Fibroblast of skin of abdomen (primary cell): Measurements from ENCODE around the gene AHCYL2.
A peak's percentile ranks its signal among the peaks of the same experiment; 100 is the strongest.
"Not testable (repeated sequence)": the region's sequence is repeated elsewhere in the genome, so short reads cannot be mapped to it uniquely, and the experiment has no call there.

ENCODE experiments used
- DNase-seq: peaks from one replicate; pipeline ENCODE4 v3.0.0-alpha.2; 2013

The AHCYL2 gene

DNA sequence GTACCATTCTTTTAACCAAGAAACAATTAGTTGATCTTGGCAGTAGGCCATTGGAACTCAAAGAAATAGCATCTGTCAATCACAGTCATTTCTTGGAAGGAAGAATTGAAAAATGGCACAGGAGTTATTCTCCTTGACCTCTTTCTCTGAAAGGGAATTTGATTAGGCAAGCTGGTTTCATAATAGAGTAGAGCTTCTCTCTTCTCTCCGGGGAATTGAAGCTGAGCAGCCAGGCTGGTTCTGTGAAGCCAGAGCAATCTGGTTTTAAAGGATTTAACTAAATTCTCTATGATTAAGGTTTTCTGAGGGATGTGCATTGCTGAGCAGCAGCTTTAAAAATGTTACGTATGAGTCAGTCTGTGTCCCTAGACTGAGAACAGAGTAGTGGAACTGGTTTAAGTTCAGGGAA is 70.2 kb downstream of the AHCYL2 start:
- DNase-seq, result peak; percentile 79

DNA sequence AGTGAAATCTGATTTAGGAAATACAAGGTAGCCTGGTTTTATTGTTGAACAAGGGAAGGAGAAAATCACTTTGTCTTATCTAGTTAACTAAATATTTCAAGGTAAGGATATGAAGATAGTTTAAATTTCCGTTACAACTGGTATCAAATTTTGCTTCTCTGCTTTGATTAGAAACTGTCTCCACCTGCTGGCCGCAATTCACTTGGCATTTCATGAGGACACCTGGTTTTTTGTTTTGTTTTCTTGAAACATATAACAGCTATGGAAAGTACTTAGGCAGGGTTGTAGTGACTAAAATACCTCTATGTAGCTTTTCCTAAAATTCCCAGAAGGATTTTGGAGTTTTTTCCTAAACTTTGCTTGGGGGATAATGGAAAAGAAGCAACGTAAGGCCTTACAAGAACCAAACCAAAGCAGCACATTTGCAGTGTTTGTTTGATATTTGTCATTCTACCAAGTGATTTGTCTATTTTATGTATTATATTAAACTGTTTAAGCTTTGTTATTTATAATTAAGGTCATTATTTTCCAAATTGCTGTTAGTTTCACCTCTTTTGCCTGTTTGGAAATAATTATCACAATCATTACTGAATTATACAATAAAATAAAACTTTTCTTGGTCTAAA is 73.6 kb downstream of the AHCYL2 start:
- peak; percentile 28 for DNase-seq

DNA sequence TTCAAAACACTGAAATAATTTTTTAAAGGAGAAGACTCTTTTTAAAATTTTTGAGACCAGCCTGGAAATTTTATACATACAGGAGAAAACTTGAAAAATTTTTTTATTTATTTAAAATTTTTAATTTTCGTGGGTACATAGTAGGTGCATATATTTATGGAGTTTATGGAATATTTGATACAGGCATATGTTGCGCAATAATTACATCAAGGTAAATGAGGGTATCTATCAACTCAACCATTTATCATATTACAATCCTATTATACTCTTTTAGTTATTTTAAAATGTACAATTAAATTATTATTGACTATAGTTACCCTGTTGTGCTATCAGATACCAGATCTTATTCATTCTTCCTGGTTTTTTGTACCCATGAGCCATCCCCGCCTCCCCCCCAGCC is 75.1 kb downstream of the AHCYL2 start:
- no peak for DNase-seq

DNA sequence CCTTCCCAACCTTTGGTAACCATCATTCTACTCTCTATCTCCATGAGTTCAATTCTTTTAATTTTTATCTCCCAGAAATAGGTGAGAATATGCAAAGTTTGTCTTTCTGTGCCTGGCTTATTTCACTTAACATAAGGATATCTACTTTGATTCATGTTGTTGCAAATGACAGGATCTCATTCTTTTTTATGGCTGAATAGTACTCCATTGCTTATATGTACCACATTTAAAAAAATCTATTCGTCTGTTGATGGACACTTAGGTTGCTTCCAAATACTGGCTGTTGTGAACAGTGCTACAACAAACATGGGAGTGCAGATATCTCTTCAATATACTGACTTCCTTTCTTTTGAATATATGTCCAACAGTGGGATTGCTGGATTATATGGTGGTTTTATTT is 75.5 kb downstream of the AHCYL2 start:
- not testable (repeated sequence) for DNase-seq

DNA sequence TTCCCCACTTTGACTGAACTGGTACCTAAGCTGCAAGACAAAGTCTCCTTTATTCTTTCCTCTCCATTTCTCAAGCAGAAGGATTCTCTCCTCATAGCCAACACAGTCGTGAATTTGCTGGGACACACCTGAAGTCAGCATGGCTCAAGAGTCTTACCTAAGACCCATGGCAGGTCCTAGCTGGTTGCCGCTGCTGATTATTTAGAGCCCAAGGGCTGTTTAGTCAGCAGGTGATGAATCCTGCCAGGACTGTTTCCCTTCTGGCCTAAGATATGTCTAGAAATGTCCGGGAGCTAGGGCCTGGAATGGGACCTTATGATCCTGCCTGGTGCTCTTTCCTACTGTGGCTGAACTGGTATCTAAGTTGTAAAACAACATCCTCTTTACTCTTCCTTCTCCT is 82.8 kb downstream of the AHCYL2 start:
- no peak for DNase-seq

DNA sequence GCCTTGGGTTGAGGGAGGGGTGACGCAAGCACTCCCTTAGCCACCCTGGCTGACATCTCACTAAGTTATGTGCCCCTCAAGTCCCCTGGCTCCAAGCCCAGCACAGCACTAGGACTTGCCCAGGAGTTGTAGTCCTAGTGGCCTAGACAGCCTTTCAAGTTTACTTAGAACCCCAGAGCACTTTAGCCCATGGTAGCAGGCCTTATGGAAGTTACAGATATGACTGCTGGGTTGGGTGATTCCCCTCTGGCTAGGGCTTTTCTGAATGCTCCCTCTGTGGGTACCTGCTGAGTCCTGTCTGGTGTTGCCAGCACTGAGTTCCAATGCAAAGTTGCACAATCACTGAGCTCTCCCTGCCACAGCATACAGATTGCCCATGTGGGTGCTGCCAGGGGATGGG is 83.2 kb downstream of the AHCYL2 start:
- DNase-seq, result peak; percentile 12

DNA sequence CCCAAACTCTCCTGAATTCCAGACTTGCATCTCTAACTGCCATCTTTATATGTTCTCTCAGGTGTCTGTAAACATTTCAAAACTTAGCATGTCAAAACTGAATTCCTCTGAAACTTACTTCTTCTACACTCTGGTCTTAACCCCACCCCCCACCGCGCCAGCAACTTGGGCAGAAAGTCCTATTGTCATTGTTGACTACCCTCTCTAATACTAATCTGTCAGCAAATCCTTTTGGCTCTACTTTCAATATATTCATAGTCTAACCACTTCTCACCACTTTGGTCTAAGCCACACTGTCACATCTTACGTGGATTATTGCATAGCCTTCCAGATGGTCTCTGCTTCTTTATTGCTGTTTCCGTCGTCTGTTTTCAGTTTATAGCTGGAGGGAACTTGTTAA is 86.6 kb downstream of the AHCYL2 start:
- no peak for DNase-seq

DNA sequence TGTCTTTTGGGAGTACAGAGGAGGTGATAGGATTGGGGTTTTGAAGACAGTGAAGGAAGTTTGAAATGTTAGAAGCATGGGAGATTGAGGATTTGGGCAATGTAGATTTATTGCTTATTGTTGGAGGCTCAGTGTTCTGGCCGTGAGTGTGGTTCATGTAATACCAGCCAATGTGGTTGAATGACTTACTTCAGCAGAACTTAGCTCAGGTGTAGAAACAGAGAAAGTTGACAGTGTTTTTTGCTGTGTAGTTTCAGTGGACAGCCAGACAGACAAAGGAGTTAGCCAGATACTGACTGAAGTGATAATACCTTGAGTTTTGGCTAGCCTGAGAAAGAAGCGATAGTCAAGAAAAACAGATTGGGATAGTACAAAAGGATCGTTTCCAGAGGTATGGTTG is 88.5 kb downstream of the AHCYL2 start:
- DNase-seq, result no peak

DNA sequence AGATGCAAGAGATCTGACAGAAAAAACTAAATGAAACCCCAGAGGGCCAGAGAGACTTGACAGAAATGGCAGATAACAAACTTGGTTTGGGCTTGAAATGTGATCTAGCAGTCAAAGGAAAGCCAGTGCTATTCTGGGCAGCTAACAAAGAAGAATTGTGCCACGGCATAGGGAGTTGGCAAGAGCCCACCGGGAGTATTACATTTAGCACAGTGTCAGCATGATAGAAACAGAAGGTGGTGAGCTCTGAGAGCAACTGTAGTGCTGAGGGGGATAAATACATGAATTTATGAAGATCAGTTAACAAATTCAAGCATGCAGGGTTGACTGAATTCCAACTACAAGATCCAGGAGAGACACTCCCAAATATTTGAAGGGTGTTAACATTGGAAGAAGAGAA is 91.1 kb downstream of the AHCYL2 start:
- DNase-seq, result no peak

DNA sequence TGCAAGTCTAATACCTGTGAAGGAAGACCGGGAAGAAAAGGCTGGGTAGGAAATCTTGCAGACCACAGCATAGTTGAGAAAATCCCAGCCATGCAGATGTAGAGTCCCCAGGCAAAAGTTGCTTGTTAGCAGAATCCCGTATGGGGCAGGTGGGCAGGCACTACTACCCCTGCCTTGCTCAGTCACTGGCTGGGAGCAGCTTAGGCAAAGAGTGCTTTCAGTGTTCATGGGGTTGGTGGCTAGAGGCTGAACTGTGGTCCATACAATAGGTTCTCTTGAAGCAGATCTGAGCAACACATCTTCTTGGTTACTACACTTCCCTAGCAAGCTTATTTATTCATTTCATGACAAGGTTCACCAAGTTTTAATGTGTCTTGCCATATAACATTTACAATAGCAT is 92.6 kb downstream of the AHCYL2 start:
- DNase-seq, result no peak

DNA sequence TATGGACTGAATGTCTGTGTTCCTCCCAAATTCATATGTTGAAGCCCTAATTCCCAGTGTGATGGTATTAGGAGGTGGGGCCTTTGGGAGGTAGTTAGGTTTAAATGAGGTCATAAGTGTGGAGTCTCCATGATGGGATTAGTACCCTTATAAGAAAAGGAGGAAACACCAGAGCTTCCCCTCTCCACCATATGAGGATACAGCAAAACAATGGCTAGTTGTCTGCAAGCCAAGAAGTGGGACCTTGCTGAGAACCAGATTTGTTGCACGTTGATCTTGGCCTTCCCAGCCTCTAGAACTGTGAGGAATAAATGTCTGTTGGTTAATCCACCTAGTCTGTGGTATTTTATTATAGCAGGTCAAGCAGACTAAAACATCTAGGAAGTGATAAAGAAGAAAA is 102.2 kb downstream of the AHCYL2 start:
- DNase-seq, result no peak

DNA sequence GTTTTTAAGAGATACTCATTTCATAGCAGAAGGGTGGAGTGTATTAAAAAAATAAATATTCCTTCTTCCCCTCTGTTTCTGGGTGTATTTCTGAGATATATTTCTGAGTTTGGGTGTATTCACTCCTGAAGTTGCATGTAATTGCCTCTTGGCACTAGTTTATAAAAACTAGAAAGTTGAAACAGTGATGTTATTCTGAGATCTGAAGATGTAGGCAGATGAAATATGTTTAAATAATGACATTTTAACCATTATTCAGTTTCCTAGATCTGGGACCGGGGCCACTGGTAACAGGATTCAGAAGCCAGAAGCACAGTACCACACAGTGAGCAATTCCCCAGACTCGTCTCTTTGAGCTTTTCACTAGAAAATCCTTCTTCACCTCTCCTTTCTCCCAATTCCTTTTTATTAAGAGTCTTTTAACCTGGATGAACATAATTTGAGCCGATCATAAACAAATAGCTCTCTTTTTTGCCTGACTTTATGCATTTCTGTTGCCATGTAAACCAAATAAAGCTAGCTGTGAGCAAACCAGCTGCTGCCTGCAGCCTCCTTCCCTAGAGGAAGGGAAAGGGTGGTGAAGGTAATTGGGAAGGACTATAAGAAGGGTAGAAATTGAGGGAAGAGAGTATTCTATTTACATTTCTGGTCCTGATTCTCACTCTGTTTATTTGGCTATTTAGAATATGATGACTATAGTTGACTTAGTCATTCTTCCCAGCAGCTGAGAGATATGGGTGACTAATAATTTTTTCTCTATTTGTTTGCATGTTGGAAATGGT is 107.6 kb downstream of the AHCYL2 start:
- DNase-seq, result peak; percentile 28

DNA sequence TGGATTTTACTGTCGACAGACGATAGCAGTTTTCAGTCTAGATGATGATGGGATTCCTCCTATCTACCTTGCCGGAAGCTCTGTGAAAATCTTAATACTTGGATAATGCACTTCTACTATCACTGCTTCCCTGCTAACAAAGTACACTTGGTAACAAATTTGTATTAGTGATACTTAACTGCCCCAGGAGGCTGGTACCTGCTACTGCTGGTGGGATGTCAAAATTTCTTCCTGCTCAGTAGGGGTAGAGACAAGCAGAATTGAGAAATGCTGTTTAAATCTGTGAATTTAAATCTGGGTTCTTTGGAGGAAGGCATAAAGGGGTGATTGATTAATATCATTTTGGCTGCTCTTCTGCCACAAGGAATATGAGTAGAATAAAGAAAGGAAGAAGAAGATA is 109.6 kb downstream of the AHCYL2 start:
- no peak for DNase-seq

DNA sequence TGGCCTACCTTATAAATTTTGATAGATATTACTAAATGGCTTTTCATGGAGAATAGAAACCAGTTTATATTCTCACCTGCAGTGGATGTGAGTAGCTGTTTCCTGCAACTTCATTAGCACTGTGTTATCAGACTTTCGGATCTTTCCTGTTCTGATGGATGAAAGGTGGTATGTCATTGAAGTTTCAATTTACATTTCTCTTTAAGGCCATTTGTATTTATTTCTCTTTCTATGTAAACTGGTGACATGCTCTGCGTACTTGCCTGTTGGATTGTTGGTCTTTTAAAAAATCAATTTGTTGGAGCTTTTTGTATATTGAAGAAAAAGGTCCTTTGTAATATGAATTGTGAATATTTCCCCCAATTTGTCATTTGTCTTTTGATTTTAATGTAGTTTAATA is 113.6 kb downstream of the AHCYL2 start:
- no peak for DNase-seq

DNA sequence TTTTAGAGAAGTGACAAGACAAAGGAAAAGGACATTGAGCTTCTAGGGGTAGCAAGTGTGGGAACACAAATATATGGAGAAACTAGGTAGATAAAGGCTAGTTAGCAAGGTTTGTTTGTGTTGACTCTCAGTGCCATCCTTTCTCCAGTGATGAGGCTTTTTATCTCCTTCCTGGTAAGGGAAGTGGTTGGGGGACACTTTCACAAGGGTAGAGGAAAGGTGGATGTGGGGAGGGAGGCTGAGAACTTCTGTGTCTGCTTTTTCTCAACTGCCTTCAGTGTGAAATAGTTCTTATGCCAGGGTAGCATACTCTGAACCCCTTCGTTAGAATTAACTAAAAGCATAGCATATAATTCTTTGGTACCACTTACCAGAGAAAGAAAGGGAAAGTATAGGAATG is 116.4 kb downstream of the AHCYL2 start:
- DNase-seq, result no peak

DNA sequence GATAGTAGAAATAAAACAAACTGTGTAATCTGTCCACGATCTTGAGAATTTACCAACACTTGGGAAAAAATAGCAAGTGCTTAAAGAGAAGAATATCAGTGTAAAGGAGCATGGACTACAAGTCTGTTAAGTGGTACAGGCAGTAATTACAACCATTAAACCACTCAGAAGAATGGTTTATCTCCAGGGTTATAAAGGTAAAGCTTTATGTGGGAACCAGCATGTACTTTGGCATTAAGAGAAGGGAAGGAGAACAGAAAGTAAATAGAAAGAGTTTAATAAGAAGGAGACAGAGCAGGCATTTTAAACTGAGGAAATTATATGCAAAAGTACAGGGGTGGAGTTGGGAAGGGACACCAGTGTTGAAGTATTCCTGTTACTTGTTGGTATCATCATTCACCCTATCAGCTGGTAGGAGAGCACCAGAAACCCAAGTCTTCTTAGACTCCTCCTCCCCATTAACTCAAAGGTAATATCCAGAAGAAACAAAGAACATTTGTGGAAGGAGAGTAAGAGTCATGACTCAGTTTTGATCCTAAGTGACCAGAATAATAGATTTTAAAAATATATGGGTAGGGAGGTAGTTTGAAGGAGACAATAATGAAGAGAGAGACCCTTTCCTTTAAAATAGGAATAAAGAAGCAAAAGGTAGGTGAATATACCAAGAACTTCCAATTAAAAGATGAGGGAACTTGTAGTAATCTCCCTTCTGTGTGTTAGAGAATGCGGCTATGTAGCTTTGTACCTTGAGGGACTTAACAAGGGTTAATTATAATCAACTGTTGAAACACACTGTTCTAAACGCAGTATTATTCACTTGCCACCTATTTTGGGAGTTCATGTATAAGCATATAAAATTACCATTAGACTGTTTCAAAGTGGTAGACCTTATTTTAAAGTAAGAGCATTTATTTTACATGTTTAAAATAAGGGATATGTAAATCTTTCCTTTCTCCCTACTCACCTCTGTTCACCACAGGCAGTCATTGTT is 117.3 kb downstream of the AHCYL2 start:
- DNase-seq, result no peak

DNA sequence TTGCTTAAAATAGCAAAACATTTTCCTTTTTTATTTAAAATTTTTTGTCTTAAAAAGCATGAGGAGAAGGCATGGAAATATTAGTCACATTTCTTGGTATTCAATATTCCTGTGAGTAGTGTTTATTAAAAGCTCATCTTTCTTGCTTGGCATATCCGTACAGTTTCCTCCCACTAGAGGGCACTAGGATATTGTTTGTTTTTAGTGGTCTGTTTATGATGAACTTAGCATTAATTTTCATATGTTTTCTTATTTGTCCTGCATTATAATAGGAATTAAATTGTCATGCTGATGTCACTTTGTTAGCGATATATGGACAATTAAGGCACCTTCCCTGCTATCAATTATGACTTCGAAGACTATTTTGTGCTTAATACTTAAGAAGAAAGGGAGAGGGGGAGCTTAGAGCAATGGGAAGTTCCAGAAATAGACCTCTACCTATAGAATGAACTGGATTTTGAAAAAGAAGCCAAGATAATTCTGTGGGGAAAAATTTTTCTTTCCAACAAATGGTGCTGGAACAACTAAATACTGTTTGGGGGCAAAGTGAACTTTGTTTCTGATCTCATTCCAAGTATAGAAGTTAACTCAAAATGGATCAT is 118.4 kb downstream of the AHCYL2 start:
- DNase-seq, result peak; percentile 31

DNA sequence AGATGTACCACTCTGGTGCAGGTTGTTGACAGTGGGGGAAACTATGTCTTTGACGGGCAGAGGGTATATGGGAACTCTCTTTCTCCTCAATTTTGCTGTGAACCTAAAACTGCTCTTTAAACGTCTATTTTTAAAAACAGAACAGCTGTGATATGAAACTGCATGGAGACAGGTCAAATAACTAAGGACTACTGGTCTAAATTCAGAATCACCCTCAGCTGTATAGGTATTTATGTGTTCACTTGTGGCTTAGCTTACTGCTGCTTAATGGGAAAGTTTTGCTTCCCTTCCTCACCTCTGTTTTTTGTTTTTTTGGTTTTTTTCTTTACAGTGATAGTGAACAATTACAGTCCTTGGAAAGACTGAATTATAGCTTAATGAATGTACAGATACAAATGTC is 122.5 kb downstream of the AHCYL2 start:
- no peak for DNase-seq

DNA sequence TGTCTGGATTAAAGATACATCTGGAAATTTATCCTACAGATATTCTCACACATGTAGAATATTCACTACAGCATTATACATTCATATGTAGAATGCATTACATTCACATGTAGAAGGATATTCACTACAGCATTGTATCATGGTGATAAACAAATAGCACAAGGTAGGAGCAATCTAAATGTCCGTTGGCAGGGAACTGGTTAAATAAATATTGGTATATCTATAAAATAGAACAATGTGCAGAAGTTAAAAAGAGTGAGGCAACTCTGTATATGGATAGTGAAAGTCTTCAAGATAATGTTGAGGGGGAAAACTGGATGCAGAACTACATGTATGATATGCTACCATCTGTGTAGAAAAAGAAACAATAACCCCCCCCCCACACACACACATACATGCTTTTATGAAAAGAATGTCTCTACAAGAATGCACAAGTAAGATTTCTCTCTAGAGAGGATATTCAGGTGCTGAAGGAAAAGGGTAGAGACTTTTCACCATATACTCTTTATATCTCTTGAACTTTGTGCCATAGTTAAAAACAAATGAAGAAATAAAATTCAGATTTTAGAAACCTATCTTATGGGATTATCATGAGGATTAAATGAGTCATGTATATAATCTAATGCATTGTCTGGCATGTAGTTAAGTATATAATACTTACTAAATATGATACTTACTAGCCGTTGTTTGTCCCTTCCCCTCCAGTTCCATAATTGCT is 123.4 kb downstream of the AHCYL2 start:
- DNase-seq, result no peak

DNA sequence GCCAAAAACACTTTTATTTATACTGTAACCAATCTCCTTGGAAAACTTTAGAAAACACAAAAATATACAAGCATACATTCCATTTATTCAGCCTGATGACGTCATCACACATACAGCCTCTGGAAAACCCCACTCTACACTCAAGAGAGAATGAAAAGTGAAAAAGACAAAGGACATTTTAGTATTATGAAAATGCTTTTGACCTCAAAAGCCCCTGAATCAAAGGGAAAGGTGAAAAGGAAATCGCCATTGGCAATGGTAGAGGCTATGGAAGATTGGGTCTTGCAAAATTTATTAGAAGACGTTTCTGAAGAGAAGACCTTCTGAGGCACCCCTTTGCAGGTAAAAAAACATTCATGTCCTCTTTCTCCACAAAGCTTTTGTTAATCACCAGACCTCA is 126.5 kb downstream of the AHCYL2 start:
- DNase-seq, result peak; percentile 13

DNA sequence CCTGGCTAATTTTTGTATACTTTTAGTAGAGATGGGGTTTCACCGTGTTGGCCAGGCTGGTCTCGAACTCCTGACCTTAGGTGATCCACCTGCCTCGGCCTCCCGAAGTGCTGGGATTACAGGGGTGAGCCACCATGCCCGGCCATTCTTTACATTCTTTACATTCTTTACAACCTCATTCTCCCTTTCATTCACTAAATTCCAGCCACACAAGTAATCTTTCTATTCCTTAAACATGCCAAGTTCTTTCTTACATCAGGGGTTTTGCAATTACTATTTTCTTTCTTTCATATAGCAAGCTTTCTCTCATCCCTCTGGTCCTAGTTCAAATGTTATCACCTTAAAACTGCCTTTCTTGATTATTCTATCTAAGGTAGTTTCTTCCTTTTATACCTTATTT is 128.3 kb downstream of the AHCYL2 start:
- DNase-seq, result peak; percentile 35
